ENCODE measurements around the gene CLIP1.

- TF ChIP-seq CTCF (IDR thresholded peaks at IDR 0.05) (peak in 2 of 6 experiments; percentile 21 to 41), POLR2A (IDR thresholded peaks at IDR 0.05) (no peak)
Observed at GRCh38 chr12:122449317-122449716, 26.8 kb upstream of the CLIP1 start.

Data from esophagus squamous epithelium (tissue), 4 donors.